DND-41 (cell line): Measurements from ENCODE around the gene PIK3R4.

Source experiments
- ATAC-seq: fragments of 200-7000 bp; cut with Tn5 transposase; 3 replicates; pipeline ENCODE4 v1.9.1; 2021; ENCODE audit warnings: low read depth; ENCODE audit not compliant: insufficient read depth
- DNase-seq: peaks from one replicate; pipeline ENCODE4 v3.0.0-alpha.2; 2020
- H2AFZ ChIP-seq: 2 replicates; pipeline ENCODE4 v1.6.0; 2012; ENCODE audit warnings: low read depth, low read length
- H3K27ac ChIP-seq: 2 replicates; pipeline ENCODE4 v1.5.1; 2012; ENCODE audit warnings: low read length, inconsistent platforms
- H3K27me3 ChIP-seq: fragments of 200-600 bp; sonication (generic); 2 replicates; pipeline ENCODE4 v1.6.0; 2012; ENCODE audit warnings: low read length, mild to moderate bottlenecking, inconsistent platforms; ENCODE audit not compliant: insufficient read depth, poor library complexity
- H3K36me3 ChIP-seq: 2 replicates; pipeline ENCODE4 v1.5.1; 2012; ENCODE audit warnings: low read length, inconsistent platforms; ENCODE audit not compliant: insufficient read depth
- H3K4me1 ChIP-seq: 2 replicates; pipeline ENCODE4 v1.5.1; 2012; ENCODE audit warnings: mild to moderate bottlenecking, low read length; ENCODE audit not compliant: insufficient read depth
- H3K4me2 ChIP-seq: 2 replicates; pipeline ENCODE4 v1.6.0; 2012; ENCODE audit warnings: mild to moderate bottlenecking, moderate library complexity, low read length, inconsistent platforms; ENCODE audit not compliant: insufficient read depth
- H3K4me3 ChIP-seq, 2 experiments: fragments of 200-600 bp in 1 of 2; shearing (Covaris generic) in 1 of 2; 2 replicates each; pipeline ENCODE4 v1.5.1; 2012 to 2016; ENCODE audit warnings: inconsistent platforms in 2 of 2, low read length in 2 of 2, mild to moderate bottlenecking in 2 of 2, low read depth in 1 of 2, moderate library complexity in 1 of 2
- H3K79me2 ChIP-seq: 2 replicates; pipeline ENCODE4 v1.6.0; 2012; ENCODE audit warnings: low read length, inconsistent platforms; ENCODE audit not compliant: insufficient read depth
- H3K9ac ChIP-seq: 2 replicates; pipeline ENCODE4 v1.6.0; 2012; ENCODE audit warnings: low read depth, mild to moderate bottlenecking, inconsistent platforms, low read length, moderate library complexity
- H3K9me3 ChIP-seq: 2 replicates; pipeline ENCODE4 v1.5.1; 2012; ENCODE audit warnings: low read length, moderate library complexity, mild to moderate bottlenecking, inconsistent platforms; ENCODE audit not compliant: insufficient read depth, severe bottlenecking
- H4K20me1 ChIP-seq: 2 replicates; pipeline ENCODE4 v1.6.0; 2012; ENCODE audit warnings: low read length; ENCODE audit not compliant: insufficient read depth
- CTCF ChIP-seq: IDR thresholded peaks from 2 replicates; pipeline ENCODE4 v1.5.1; 2012; ENCODE audit warnings: borderline replicate concordance, low read length, moderate library complexity, mild to moderate bottlenecking; ENCODE audit not compliant: poor library complexity, severe bottlenecking; ENCODE audit errors: extremely low read depth
- EZH2 ChIP-seq: IDR thresholded peaks from 3 replicates; pipeline ENCODE4 v1.6.1; 2012; ENCODE audit warnings: borderline replicate concordance, low read depth, mild to moderate bottlenecking, moderate library complexity, low read length, inconsistent platforms; ENCODE audit not compliant: severe bottlenecking

PIK3R4 gene

GRCh38 chr3:130702985-130703384, 43.6 kb downstream of the PIK3R4 start:
- DNase-seq = no peak
- H3K9me3 ChIP-seq = no peaks in the 10 kb centered on the region
- H2AFZ ChIP-seq = no peak overlapping the region
- no peak for TF ChIP-seq EZH2
- no peaks in the 10 kb centered on the region for H3K4me1 ChIP-seq
- no peak overlapping the region for H3K27ac ChIP-seq
- H3K27me3 ChIP-seq = no peaks in the 10 kb centered on the region
- no peak overlapping the region for H3K4me3 ChIP-seq
- peaks cover 54% of the 10 kb centered on the region for H3K36me3 ChIP-seq
- H4K20me1 ChIP-seq = no peaks in the 10 kb centered on the region
- H3K79me2 ChIP-seq = no peaks in the 10 kb centered on the region
- no peak overlapping the region for H3K4me2 ChIP-seq
- H3K9ac ChIP-seq = no peak overlapping the region
- no peak for ATAC-seq

GRCh38 chr3:130700541-130700940, 46.1 kb downstream of the PIK3R4 start:
- H3K27ac ChIP-seq = no peak overlapping the region
- no peaks in the 10 kb centered on the region for H4K20me1 ChIP-seq
- H3K4me3 ChIP-seq = no peak overlapping the region
- peaks cover 42% of the 10 kb centered on the region for H3K36me3 ChIP-seq
- no peak overlapping the region for H3K9ac ChIP-seq
- H3K4me2 ChIP-seq = no peak overlapping the region
- H3K27me3 ChIP-seq = no peaks in the 10 kb centered on the region
- no peaks in the 10 kb centered on the region for H3K9me3 ChIP-seq
- no peak overlapping the region for H2AFZ ChIP-seq
- TF ChIP-seq EZH2 (no peak), CTCF (no peak)
- no peaks in the 10 kb centered on the region for H3K79me2 ChIP-seq
- DNase-seq = no peak
- no peak for ATAC-seq
- no peaks in the 10 kb centered on the region for H3K4me1 ChIP-seq

- peak; percentile 60; the same call in 1 of the 3 replicates for ATAC-seq
- Histone ChIP-seq H3K4me2 (no peak overlapping the region), H3K79me2 (no peaks in the 10 kb centered on the region), H2AFZ (no peak overlapping the region), H3K9me3 (no peaks in the 10 kb centered on the region), H3K4me1 (no peaks in the 10 kb centered on the region), H4K20me1 (no peaks in the 10 kb centered on the region), H3K27ac (no peak overlapping the region), H3K4me3 (no peak overlapping the region), H3K27me3 (no peaks in the 10 kb centered on the region), H3K9ac (no peak overlapping the region), H3K36me3 (peaks cover 40% of the 10 kb centered on the region)
- DNase-seq = no peak
- TF ChIP-seq EZH2 (no peak), CTCF (peak; percentile 53)
These were observed 46.9 kb downstream of the PIK3R4 start for GRCh38 chr3:130699765-130700164.

- Histone ChIP-seq H3K4me1 (no peaks in the 10 kb centered on the region), H3K27me3 (no peaks in the 10 kb centered on the region), H3K9me3 (no peaks in the 10 kb centered on the region), H4K20me1 (no peaks in the 10 kb centered on the region), H2AFZ (no peak overlapping the region), H3K36me3 (peaks cover 20% of the 10 kb centered on the region; the same call in 1 of the 2 replicates), H3K4me2 (no peak overlapping the region), H3K9ac (no peak overlapping the region), H3K79me2 (no peaks in the 10 kb centered on the region), H3K4me3 (no peak overlapping the region), H3K27ac (no peak overlapping the region)
- DNase-seq = no peak
- ATAC-seq = no peak
- TF ChIP-seq EZH2 (no peak), CTCF (no peak)
These were observed 53.3 kb downstream of the PIK3R4 start for GRCh38 chr3:130693314-130693713.
